DND-41 (cell line): ENCODE results near the gene EPHA8.

Source experiments
- ATAC-seq: fragments of 200-7000 bp; cut with Tn5 transposase; 3 replicates; pipeline ENCODE4 v1.9.1; 2021; ENCODE audit warnings: low read depth; ENCODE audit not compliant: insufficient read depth
- DNase-seq: peaks from one replicate; pipeline ENCODE4 v3.0.0-alpha.2; 2020
- H2AFZ ChIP-seq: 2 replicates; pipeline ENCODE4 v1.6.0; 2012; ENCODE audit warnings: low read depth, low read length
- H3K27ac ChIP-seq: 2 replicates; pipeline ENCODE4 v1.5.1; 2012; ENCODE audit warnings: low read length, inconsistent platforms
- H3K27me3 ChIP-seq: fragments of 200-600 bp; sonication (generic); 2 replicates; pipeline ENCODE4 v1.6.0; 2012; ENCODE audit warnings: low read length, mild to moderate bottlenecking, inconsistent platforms; ENCODE audit not compliant: insufficient read depth, poor library complexity
- H3K36me3 ChIP-seq: 2 replicates; pipeline ENCODE4 v1.5.1; 2012; ENCODE audit warnings: low read length, inconsistent platforms; ENCODE audit not compliant: insufficient read depth
- H3K4me1 ChIP-seq: 2 replicates; pipeline ENCODE4 v1.5.1; 2012; ENCODE audit warnings: mild to moderate bottlenecking, low read length; ENCODE audit not compliant: insufficient read depth
- H3K4me2 ChIP-seq: 2 replicates; pipeline ENCODE4 v1.6.0; 2012; ENCODE audit warnings: mild to moderate bottlenecking, moderate library complexity, low read length, inconsistent platforms; ENCODE audit not compliant: insufficient read depth
- H3K4me3 ChIP-seq, 2 experiments: fragments of 200-600 bp in 1 of 2; shearing (Covaris generic) in 1 of 2; 2 replicates each; pipeline ENCODE4 v1.5.1; 2012 to 2016; ENCODE audit warnings: inconsistent platforms in 2 of 2, low read length in 2 of 2, mild to moderate bottlenecking in 2 of 2, low read depth in 1 of 2, moderate library complexity in 1 of 2
- H3K79me2 ChIP-seq: 2 replicates; pipeline ENCODE4 v1.6.0; 2012; ENCODE audit warnings: low read length, inconsistent platforms; ENCODE audit not compliant: insufficient read depth
- H3K9ac ChIP-seq: 2 replicates; pipeline ENCODE4 v1.6.0; 2012; ENCODE audit warnings: low read depth, mild to moderate bottlenecking, inconsistent platforms, low read length, moderate library complexity
- H3K9me3 ChIP-seq: 2 replicates; pipeline ENCODE4 v1.5.1; 2012; ENCODE audit warnings: low read length, moderate library complexity, mild to moderate bottlenecking, inconsistent platforms; ENCODE audit not compliant: insufficient read depth, severe bottlenecking
- H4K20me1 ChIP-seq: 2 replicates; pipeline ENCODE4 v1.6.0; 2012; ENCODE audit warnings: low read length; ENCODE audit not compliant: insufficient read depth
- CTCF ChIP-seq: IDR thresholded peaks from 2 replicates; pipeline ENCODE4 v1.5.1; 2012; ENCODE audit warnings: borderline replicate concordance, low read length, moderate library complexity, mild to moderate bottlenecking; ENCODE audit not compliant: poor library complexity, severe bottlenecking; ENCODE audit errors: extremely low read depth
- EZH2 ChIP-seq: IDR thresholded peaks from 3 replicates; pipeline ENCODE4 v1.6.1; 2012; ENCODE audit warnings: borderline replicate concordance, low read depth, mild to moderate bottlenecking, moderate library complexity, low read length, inconsistent platforms; ENCODE audit not compliant: severe bottlenecking

EPHA8 gene

DNA sequence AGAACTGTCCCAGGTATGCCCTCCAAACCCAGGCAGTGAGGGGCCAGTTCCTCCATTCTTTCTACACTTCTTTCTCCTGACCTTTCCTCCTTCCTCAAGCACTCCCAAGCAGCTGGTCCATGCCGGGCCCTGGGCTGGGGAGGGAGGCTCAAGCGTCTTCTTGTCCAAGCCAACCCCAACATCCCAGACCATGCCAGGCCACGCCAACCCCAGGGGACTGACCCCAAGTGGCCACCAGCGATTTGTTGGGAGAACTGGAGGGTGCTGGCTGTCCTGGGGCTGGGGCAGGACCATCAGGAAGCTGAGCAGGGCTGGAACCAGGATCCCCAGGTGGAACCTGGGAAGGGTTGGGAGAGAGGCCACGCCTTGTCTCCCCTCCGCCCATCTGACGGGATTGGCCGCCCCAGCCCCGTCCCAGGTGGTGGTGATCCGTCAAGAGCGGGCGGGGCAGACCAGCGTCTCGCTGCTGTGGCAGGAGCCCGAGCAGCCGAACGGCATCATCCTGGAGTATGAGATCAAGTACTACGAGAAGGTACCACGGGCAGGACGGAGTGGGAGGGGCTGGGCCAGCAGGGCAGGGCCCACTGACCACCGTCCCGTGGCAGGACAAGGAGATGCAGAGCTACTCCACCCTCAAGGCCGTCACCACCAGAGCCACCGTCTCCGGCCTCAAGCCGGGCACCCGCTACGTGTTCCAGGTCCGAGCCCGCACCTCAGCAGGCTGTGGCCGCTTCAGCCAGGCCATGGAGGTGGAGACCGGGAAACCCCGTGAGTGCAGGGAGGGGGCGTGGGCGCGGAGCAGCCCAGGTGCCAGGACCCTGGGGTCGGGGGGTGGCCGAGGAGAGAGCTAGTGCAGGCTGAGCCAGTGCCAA, 29.9 kb downstream of the EPHA8 start:
- H3K27me3 ChIP-seq: no peaks in the 10 kb centered on the region

DNA sequence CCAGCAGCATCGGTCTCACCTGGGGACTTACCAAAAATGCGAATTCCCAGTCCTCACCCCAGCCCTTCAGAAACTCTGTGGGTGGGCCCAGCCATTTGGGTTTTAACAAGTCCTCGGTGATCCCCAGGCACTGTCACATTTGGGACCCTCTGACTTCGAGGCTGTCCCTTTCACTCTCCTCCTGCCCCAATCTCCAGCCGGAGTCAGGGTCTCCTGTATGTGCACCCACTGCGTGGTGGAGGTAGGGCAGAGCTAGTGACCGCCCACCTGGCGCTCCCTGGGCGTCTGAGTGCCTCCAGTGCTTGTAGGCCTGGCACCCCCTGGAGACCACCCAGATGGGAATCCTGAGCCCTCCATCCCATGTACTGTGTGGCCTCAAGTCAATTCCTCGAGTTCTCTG, 31.1 kb downstream of the EPHA8 start:
- Histone ChIP-seq H3K9ac (no peak overlapping the region), H3K79me2 (no peaks in the 10 kb centered on the region), H4K20me1 (peaks cover 7% of the 10 kb centered on the region), H3K4me1 (no peaks in the 10 kb centered on the region), H3K36me3 (no peaks in the 10 kb centered on the region), H2AFZ (no peak overlapping the region), H3K27ac (no peak overlapping the region), H3K4me2 (no peak overlapping the region), H3K4me3 (no peak overlapping the region), H3K9me3 (no peaks in the 10 kb centered on the region), H3K27me3 (no peaks in the 10 kb centered on the region)
- no peak for ATAC-seq
- no peak for DNase-seq
- TF ChIP-seq CTCF (no peak), EZH2 (no peak)

More for the DNA sequence above, 29.9 kb downstream of the EPHA8 start:
- TF ChIP-seq CTCF (no peak), EZH2 (no peak)
- Histone ChIP-seq H3K4me3 (no peak overlapping the region), H3K36me3 (no peaks in the 10 kb centered on the region), H3K9ac (no peak overlapping the region), H3K9me3 (no peaks in the 10 kb centered on the region), H2AFZ (no peak overlapping the region), H3K4me1 (no peaks in the 10 kb centered on the region), H3K4me2 (no peak overlapping the region), H3K27ac (no peak overlapping the region), H3K79me2 (no peaks in the 10 kb centered on the region), H4K20me1 (no peaks in the 10 kb centered on the region; the same call in none of the 2 replicates)
- ATAC-seq (no peak), DNase-seq (no peak)

DNA sequence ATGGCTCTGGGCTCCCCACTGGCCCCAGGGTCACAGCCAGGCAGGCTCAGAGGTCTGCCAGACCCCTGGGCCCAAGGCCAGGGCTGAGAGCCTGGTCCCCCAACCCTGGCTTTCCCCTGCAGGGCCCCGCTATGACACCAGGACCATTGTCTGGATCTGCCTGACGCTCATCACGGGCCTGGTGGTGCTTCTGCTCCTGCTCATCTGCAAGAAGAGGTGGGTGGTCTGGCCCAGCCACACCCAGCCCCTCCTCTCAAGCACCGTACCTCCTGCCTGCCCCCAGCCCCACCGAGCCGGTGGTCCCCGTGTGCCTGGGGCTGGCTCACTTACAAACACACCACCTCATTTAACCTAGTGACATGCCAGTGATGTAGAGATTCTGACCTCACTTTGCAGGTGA, 31.8 kb downstream of the EPHA8 start:
- Histone ChIP-seq H3K27ac (no peak overlapping the region), H4K20me1 (peaks cover 7% of the 10 kb centered on the region), H3K36me3 (no peaks in the 10 kb centered on the region), H3K9ac (no peak overlapping the region), H3K4me2 (no peak overlapping the region), H2AFZ (no peak overlapping the region), H3K79me2 (no peaks in the 10 kb centered on the region), H3K27me3 (no peaks in the 10 kb centered on the region), H3K4me1 (no peaks in the 10 kb centered on the region), H3K4me3 (no peak overlapping the region), H3K9me3 (no peaks in the 10 kb centered on the region)
- ATAC-seq (no peak), DNase-seq (no peak)
- TF ChIP-seq CTCF: no peak
- TF ChIP-seq EZH2: no peak
